ENCODE measurements around the gene NAALADL2.

NAALADL2 gene

DNA sequence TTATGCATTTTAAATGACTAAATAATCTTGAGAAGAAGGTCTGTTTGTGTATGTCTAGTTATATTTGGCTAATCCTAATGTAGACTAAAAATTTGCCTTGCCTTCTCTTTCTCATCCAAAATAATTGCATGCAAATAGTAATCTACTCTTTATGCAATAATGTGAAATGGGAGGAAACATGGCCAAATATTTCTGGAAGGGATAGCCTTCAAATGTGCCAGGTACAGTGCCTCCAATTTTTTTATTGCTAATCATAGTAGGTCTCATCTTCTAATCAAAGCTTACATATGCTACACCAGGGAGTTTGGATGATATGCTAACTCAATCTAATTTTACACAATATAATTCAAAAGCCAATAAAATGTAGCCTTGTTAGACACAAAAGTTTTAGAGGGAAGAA is 911.3 kb downstream of the NAALADL2 start:
- TF ChIP-seq CTCF (IDR thresholded peaks at IDR 0.05), result no peak

GRCh38 chr3:175777495-175777894 is 918.4 kb downstream of the NAALADL2 start:
- TF ChIP-seq CTCF (IDR thresholded peaks at IDR 0.05), result no peak

DNA sequence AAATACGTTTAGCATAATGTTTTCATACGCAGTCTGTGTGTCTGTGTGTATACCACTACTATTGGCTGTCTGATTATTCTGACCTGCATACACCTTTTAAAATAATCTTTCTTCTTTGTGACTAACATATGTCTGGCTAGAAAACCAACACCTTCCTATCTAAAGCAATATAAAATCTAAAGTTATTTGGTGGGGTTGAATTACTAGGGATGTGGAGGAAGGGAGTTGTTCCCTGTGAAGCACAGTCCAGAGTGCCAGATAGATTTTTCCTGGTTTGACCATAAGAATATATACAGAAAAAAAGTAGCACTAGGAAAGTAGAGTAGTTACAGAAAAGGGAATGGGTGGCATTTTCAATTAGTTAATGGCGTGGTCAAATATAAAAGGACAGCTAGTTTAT is 918.8 kb downstream of the NAALADL2 start:
- TF ChIP-seq CTCF (IDR thresholded peaks at IDR 0.05), result no peak

- TF ChIP-seq CTCF (IDR thresholded peaks at IDR 0.05), result no peak
These were observed 919.9 kb downstream of the NAALADL2 start for GRCh38 chr3:175778994-175779393.

GRCh38 chr3:175792245-175792644 is 933.1 kb downstream of the NAALADL2 start:
- no peak for TF ChIP-seq CTCF (IDR thresholded peaks at IDR 0.05)

DNA sequence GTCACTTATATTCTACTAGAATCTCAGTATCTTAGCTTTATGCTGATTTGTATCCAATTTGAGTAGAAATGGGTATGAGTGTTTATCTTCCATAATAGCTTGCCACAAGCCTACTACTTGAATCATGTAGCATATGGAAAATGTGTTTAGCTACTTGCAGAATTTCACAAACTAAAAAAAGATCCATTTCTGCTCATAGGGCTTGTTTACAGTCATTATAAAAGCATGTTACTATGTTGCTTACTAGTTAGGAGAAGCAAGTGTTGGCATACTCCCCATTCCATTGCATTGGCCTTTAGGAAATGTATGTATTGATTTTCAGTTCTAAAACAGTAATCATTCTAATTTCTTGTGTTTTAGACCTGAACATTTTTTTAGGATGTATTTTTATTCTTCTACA is 939.2 kb downstream of the NAALADL2 start:
- no peak for TF ChIP-seq CTCF (IDR thresholded peaks at IDR 0.05)

GRCh38 chr3:175805825-175806224 is 946.7 kb downstream of the NAALADL2 start:
- no peak for TF ChIP-seq CTCF (IDR thresholded peaks at IDR 0.05)

DNA sequence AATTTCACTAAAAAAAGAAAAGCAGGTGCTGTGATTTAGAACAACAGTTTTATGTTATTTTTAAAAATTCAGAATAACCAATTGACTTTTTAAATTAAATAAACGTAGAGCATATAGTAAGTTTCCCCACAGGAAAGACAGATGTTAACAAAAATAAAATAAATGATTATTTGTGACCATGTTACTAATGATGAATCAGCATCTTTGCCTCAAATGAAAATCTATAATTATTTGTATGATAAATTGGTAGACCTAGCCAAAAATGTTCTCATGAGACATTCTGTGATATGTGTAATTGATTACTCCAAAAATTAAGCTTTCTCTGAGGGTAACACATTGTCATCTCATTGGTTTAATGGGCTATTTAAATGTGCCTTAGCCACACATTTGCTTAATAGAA is 948.0 kb downstream of the NAALADL2 start:
- TF ChIP-seq CTCF (IDR thresholded peaks at IDR 0.05), result no peak
